Neural cell (in vitro differentiated cells): ENCODE measurements around the gene FAM216B. TPM values are rescaled to one million over a fixed set of nuclear protein-coding genes. Genes with fewer than 3 reads are reported as not detected.

Source experiments
- H2AFZ ChIP-seq: fragments of 200-600, 300-800 bp; sonication (generic), shearing (Covaris generic); 2 replicates; pipeline ENCODE4 v1.6.0; 2014; ENCODE audit warnings: low read depth, mild to moderate bottlenecking, antibody characterized with exemption, low read length, moderate library complexity
- H3F3A ChIP-seq: fragments of 200-600 bp; shearing (Covaris generic); 2 replicates; pipeline ENCODE4 v1.6.1; 2016; ENCODE audit warnings: mild to moderate bottlenecking, moderate library complexity, mixed read lengths, antibody characterized with exemption, low read length; ENCODE audit not compliant: insufficient read depth, poor library complexity, severe bottlenecking
- H3K27ac ChIP-seq: fragments of 200-600, 300-800 bp; sonication (generic), shearing (Covaris generic); 2 replicates; pipeline ENCODE4 v1.5.1; 2014; ENCODE audit warnings: mild to moderate bottlenecking, low read length, moderate library complexity
- H3K27me3 ChIP-seq: fragments of 300-800, 200-600 bp; sonication (generic), shearing (Covaris generic); 2 replicates; pipeline ENCODE4 v1.6.0; 2014; ENCODE audit warnings: mild to moderate bottlenecking, low read depth, low read length, moderate library complexity; ENCODE audit not compliant: insufficient read depth
- H3K36me3 ChIP-seq: fragments of 300-800, 200-600 bp; sonication (generic), shearing (Covaris generic); 2 replicates; pipeline ENCODE4 v1.5.1; 2014; ENCODE audit warnings: mild to moderate bottlenecking, antibody characterized with exemption, low read length, moderate library complexity; ENCODE audit not compliant: insufficient read depth
- H3K4me2 ChIP-seq: fragments of 300-800, 200-600 bp; sonication (generic), shearing (Covaris generic); 2 replicates; pipeline ENCODE4 v1.6.0; 2014; ENCODE audit warnings: mild to moderate bottlenecking, low read length
- H3K4me3 ChIP-seq: fragments of 300-800, 200-600 bp; sonication (generic), shearing (Covaris generic); 2 replicates; pipeline ENCODE4 v1.5.1; 2014; ENCODE audit warnings: mild to moderate bottlenecking, low read length, moderate library complexity
- H3K79me2 ChIP-seq: fragments of 200-600 bp; shearing (Covaris generic); replicated peaks from 2 replicates; pipeline ENCODE4 v1.6.0; 2014; ENCODE audit warnings: mild to moderate bottlenecking, low read length, moderate library complexity; ENCODE audit not compliant: insufficient read depth
- H3K9ac ChIP-seq: fragments of 300-800, 200-600 bp; sonication (generic), shearing (Covaris generic); 2 replicates; pipeline ENCODE4 v1.6.1; 2016; ENCODE audit warnings: mild to moderate bottlenecking, low read length, mixed read lengths
- H3K9me2 ChIP-seq: fragments of 200-600 bp; shearing (Covaris generic); 2 replicates; pipeline ENCODE4 v1.6.1; 2016; ENCODE audit warnings: mild to moderate bottlenecking, low read length, mixed read lengths; ENCODE audit not compliant: insufficient read depth
- H3K9me3 ChIP-seq: fragments of 200-600, 300-800 bp; sonication (generic), shearing (Covaris generic); 2 replicates; pipeline ENCODE4 v1.6.1; 2016; ENCODE audit warnings: mild to moderate bottlenecking, mixed run types, low read length, moderate library complexity, mixed read lengths
- H4K20me1 ChIP-seq: fragments of 200-600 bp; shearing (Covaris generic); 2 replicates; pipeline ENCODE4 v1.6.1; 2016; ENCODE audit warnings: mild to moderate bottlenecking, mixed run types; ENCODE audit not compliant: insufficient read depth
- CTCF ChIP-seq: fragments of 450-650 bp; IDR thresholded peaks from 2 replicates; pipeline ENCODE4 v1.5.1; 2014; ENCODE audit warnings: antibody characterized with exemption, mild to moderate bottlenecking, moderate library complexity; ENCODE audit not compliant: poor library complexity, severe bottlenecking
- EP300 ChIP-seq: fragments of 450-650 bp; conservative IDR thresholded peaks from 2 replicates; pipeline ENCODE4 v1.6.1; 2014; ENCODE audit warnings: antibody characterized with exemption, mild to moderate bottlenecking, moderate library complexity; ENCODE audit not compliant: poor library complexity, severe bottlenecking
- EZH2 ChIP-seq: fragments of 200-600, 300-800 bp; shearing (Covaris generic), sonication (generic); IDR thresholded peaks from 2 replicates; pipeline ENCODE4 v1.6.1; 2014; ENCODE audit warnings: antibody characterized with exemption, low read length, borderline replicate concordance, mild to moderate bottlenecking; ENCODE audit not compliant: insufficient read depth, poor library complexity, severe bottlenecking
- MXI1 ChIP-seq: fragments of 450-650 bp; conservative IDR thresholded peaks from 2 replicates; pipeline ENCODE4 v1.6.1; 2014; ENCODE audit warnings: antibody characterized with exemption, mild to moderate bottlenecking; ENCODE audit not compliant: poor library complexity, severe bottlenecking
- POLR2AphosphoS5 ChIP-seq: IDR thresholded peaks from 2 replicates; pipeline ENCODE4 v1.6.1; 2012
- RAD21 ChIP-seq: fragments of 450-650 bp; conservative IDR thresholded peaks from 2 replicates; pipeline ENCODE4 v1.6.1; 2014; ENCODE audit warnings: antibody characterized with exemption, mild to moderate bottlenecking, moderate library complexity
- REST ChIP-seq: IDR thresholded peaks from 2 replicates; pipeline ENCODE4 v1.6.1; 2012; ENCODE audit warnings: borderline replicate concordance
- SMC3 ChIP-seq: fragments of 450-650 bp; conservative IDR thresholded peaks from 2 replicates; pipeline ENCODE4 v1.6.1; 2014; ENCODE audit warnings: antibody characterized with exemption, mild to moderate bottlenecking, moderate library complexity; ENCODE audit not compliant: poor library complexity
- TAF1 ChIP-seq: IDR thresholded peaks from 2 replicates; pipeline ENCODE4 v1.6.1; 2012; ENCODE audit warnings: low read depth
- polyA plus RNA-seq: library from polyadenylated mRNA; depleted of rRNA; stranded (reverse); fragments of >200 nt; gene quantifications from 2 replicates; pipeline ENCODE4 v1.2.3, GENCODE V29; 2014

The FAM216B gene
- polyA plus RNA-seq, 1 donor from 2014 or later: not detected

- Histone ChIP-seq H3K79me2 (no peaks in the 10 kb centered on the region), H3K4me3 (no peak overlapping the region), H3K4me2 (no peak overlapping the region), H2AFZ (no peak overlapping the region), H4K20me1 (no peaks in the 10 kb centered on the region), H3K9ac (no peak overlapping the region), H3K36me3 (no peaks in the 10 kb centered on the region), H3F3A (no peaks in the 10 kb centered on the region), H3K9me3 (no peaks in the 10 kb centered on the region), H3K27me3 (no peaks in the 10 kb centered on the region), H3K9me2 (no peaks in the 10 kb centered on the region), H3K27ac (no peak overlapping the region)
- TF ChIP-seq CTCF: no peak
- no peak for TF ChIP-seq TAF1
- no peak for TF ChIP-seq EP300
- TF ChIP-seq EZH2: no peak
- TF ChIP-seq RAD21: no peak
- TF ChIP-seq SMC3: no peak
- TF ChIP-seq MXI1: no peak
Observed at GRCh38 chr13:42800109-42800643, 18.8 kb downstream of the FAM216B start.

GRCh38 chr13:42803563-42804204 is 22.3 kb downstream of the FAM216B start:
- no peaks in the 10 kb centered on the region for H3K36me3 ChIP-seq

More at GRCh38 chr13:42803563-42804204, 22.3 kb downstream of the FAM216B start:
- no peak overlapping the region for H3K9ac ChIP-seq
- no peak overlapping the region for H3K27ac ChIP-seq
- H3K4me3 ChIP-seq: no peak overlapping the region
- H3K4me2 ChIP-seq: no peak overlapping the region
- no peaks in the 10 kb centered on the region for H3K79me2 ChIP-seq
- H3K27me3 ChIP-seq: no peaks in the 10 kb centered on the region
- no peaks in the 10 kb centered on the region for H3K9me3 ChIP-seq
- no peak overlapping the region for H2AFZ ChIP-seq
- H3K9me2 ChIP-seq: no peaks in the 10 kb centered on the region
- no peaks in the 10 kb centered on the region for H4K20me1 ChIP-seq
- TF ChIP-seq REST (no peak), MXI1 (no peak), POLR2AphosphoS5 (no peak), EP300 (no peak), SMC3 (no peak), RAD21 (no peak), CTCF (no peak), EZH2 (no peak), TAF1 (no peak)
- no peaks in the 10 kb centered on the region for H3F3A ChIP-seq
